Neuronal stem cell (in vitro differentiated cells): ENCODE data around the gene PLXNA4.

Source experiments
- DNase-seq: peaks from one replicate; pipeline ENCODE4 v3.0.0-alpha.2; 2013; ENCODE audit warnings: low spot score
- H2AFZ ChIP-seq: one replicate; pipeline ENCODE4 v1.6.1; 2013; ENCODE audit warnings: mild to moderate bottlenecking, low read length, inconsistent platforms
- H2AK5ac ChIP-seq: 2 replicates; pipeline ENCODE4 v1.6.1; 2013; ENCODE audit warnings: low read depth, mild to moderate bottlenecking, inconsistent platforms, low read length, moderate library complexity, mixed read lengths
- H2BK120ac ChIP-seq: 2 replicates; pipeline ENCODE4 v1.6.1; 2013; ENCODE audit warnings: low read depth, mild to moderate bottlenecking, inconsistent platforms, low read length, moderate library complexity, mixed read lengths
- H2BK12ac ChIP-seq: one replicate; pipeline ENCODE4 v1.6.1; 2013; ENCODE audit warnings: low read length, inconsistent platforms
- H2BK15ac ChIP-seq: 2 replicates; pipeline ENCODE4 v1.6.1; 2013; ENCODE audit warnings: mild to moderate bottlenecking, low read length, inconsistent platforms, mixed read lengths
- H2BK5ac ChIP-seq: one replicate; pipeline ENCODE4 v1.6.1; 2013; ENCODE audit warnings: inconsistent platforms, mild to moderate bottlenecking, low read length, moderate library complexity
- H3K14ac ChIP-seq: one replicate; pipeline ENCODE4 v1.6.1; 2013; ENCODE audit warnings: low read length, inconsistent platforms
- H3K18ac ChIP-seq: 2 replicates; pipeline ENCODE4 v1.6.1; 2013; ENCODE audit warnings: low read length, inconsistent platforms
- H3K23ac ChIP-seq: 2 replicates; pipeline ENCODE4 v1.6.1; 2013; ENCODE audit warnings: low read depth, mild to moderate bottlenecking, mixed read lengths, low read length, inconsistent platforms; ENCODE audit not compliant: poor library complexity
- H3K27ac ChIP-seq: replicated peaks from 3 replicates; pipeline ENCODE4 v1.5.1; 2013; ENCODE audit warnings: low read length, inconsistent platforms
- H3K27me3 ChIP-seq, 3 experiments: 2 replicates each; pipeline ENCODE4 v1.6.1; 2013; ENCODE audit warnings: low read length in 3 of 3, mild to moderate bottlenecking in 2 of 3, inconsistent platforms in 1 of 3, low read depth in 1 of 3, mixed read lengths in 1 of 3, moderate library complexity in 1 of 3; ENCODE audit not compliant: control insufficient read depth in 3 of 3, insufficient read depth in 3 of 3
- H3K36me3 ChIP-seq, 2 donors: replicated peaks in 1 of 2; 2 replicates each; pipeline ENCODE4 v1.6.1; 2013; ENCODE audit warnings: low read length in 2 of 2; ENCODE audit not compliant: control insufficient read depth in 2 of 2, insufficient read depth in 2 of 2
- H3K4ac ChIP-seq: 2 replicates; pipeline ENCODE4 v1.6.1; 2013; ENCODE audit warnings: inconsistent platforms, mild to moderate bottlenecking, low read length, moderate library complexity
- H3K4me1 ChIP-seq, 2 donors: 1 replicate in 1 of 2; 2 replicates in 1 of 2; pipeline ENCODE4 v1.6.1; 2013; ENCODE audit warnings: low read length in 2 of 2, low read depth in 1 of 2; ENCODE audit not compliant: control insufficient read depth in 2 of 2, insufficient read depth in 1 of 2
- H3K4me2 ChIP-seq: one replicate; pipeline ENCODE4 v1.6.1; 2013; ENCODE audit warnings: mild to moderate bottlenecking, low read length, inconsistent platforms; ENCODE audit not compliant: insufficient read depth, poor library complexity, severe bottlenecking
- H3K4me3 ChIP-seq, 2 donors: 2 replicates each; pipeline ENCODE4 v1.5.1; 2013; ENCODE audit warnings: low read length in 2 of 2, mild to moderate bottlenecking in 2 of 2, inconsistent platforms in 1 of 2, moderate library complexity in 1 of 2
- H3K79me1 ChIP-seq: one replicate; pipeline ENCODE4 v1.6.1; 2013; ENCODE audit warnings: low read depth, mild to moderate bottlenecking, inconsistent platforms, low read length, moderate library complexity
- H3K9ac ChIP-seq: one replicate; pipeline ENCODE4 v1.6.1; 2013; ENCODE audit warnings: mild to moderate bottlenecking, low read depth, low read length, inconsistent platforms; ENCODE audit not compliant: poor library complexity
- H3K9me3 ChIP-seq, 2 donors: replicated peaks in 1 of 2; 2 replicates each; pipeline versions ENCODE3 to v1.6.1; 2013; ENCODE audit warnings: low read length in 2 of 2, mild to moderate bottlenecking in 2 of 2, inconsistent platforms in 1 of 2, low read depth in 1 of 2, mixed read lengths in 1 of 2, moderate library complexity in 1 of 2; ENCODE audit not compliant: control insufficient read depth in 2 of 2, insufficient read depth in 1 of 2
- H4K8ac ChIP-seq: one replicate; pipeline ENCODE4 v1.6.1; 2013; ENCODE audit warnings: low read depth, mild to moderate bottlenecking, inconsistent platforms, low read length, moderate library complexity
- H4K91ac ChIP-seq: one replicate; pipeline ENCODE4 v1.6.1; 2013; ENCODE audit warnings: low read length, low read depth, mild to moderate bottlenecking, inconsistent platforms; ENCODE audit not compliant: poor library complexity
- WGBS, 2 donors: extraction: QIAGEN DNeasy Blood & Tissue Kit; methylation state at CpG; one replicate each; pipeline ENCODE4 v1.1.7; 2013; ENCODE audit warnings: missing lambda C conversion rate in 2 of 2, mixed read lengths in 1 of 2; ENCODE audit not compliant: insufficient read length in 2 of 2, insufficient replicate concordance in 1 of 2; ENCODE audit errors: extremely low coverage in 2 of 2; 5-methylcytosine and 5-hydroxymethylcytosine counted together

PLXNA4 gene

DNA sequence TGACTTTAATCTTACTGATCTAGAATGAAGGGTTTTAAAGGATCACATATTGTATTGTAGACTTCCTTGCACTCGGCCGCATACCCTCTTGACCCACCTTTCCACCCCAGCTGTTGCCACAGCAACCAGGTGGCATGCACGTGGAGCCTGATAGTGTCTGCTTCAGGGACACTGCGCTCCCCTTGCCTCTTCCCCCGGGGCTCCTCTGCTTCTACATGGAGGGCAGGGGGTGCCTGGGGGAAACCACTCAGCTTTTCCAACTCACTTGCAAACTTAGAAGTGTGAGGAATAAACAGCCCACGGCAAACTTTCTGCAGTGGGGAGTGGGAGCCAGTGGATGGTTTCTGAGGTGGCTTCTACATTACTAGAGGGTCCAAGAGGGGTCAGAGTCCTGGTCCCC is 458.6 kb downstream of the PLXNA4 start:
- no peak overlapping the region for H4K91ac ChIP-seq
- H3K4me2 ChIP-seq = no peak overlapping the region
- H3K4me1 ChIP-seq = peaks cover 0 to 4% of the 10 kb centered on the region in 2 donors
- no peaks in the 10 kb centered on the region for H3K79me1 ChIP-seq
- H2BK120ac ChIP-seq = no peak overlapping the region
- H2BK5ac ChIP-seq = no peak overlapping the region
- no peak overlapping the region for H4K8ac ChIP-seq
- no peak overlapping the region for H3K18ac ChIP-seq
- DNase-seq = no peak
- no peaks in the 10 kb centered on the region for H3K9me3 ChIP-seq
- no peak overlapping the region for H2AFZ ChIP-seq
- no peak overlapping the region for H3K14ac ChIP-seq
- H2BK12ac ChIP-seq = no peak overlapping the region
- H2AK5ac ChIP-seq = no peak overlapping the region
- no peak overlapping the region for H3K27ac ChIP-seq
- no peaks in the 10 kb centered on the region for H3K27me3 ChIP-seq
- H2BK15ac ChIP-seq = no peak overlapping the region
- WGBS, 2 donors = no CpG with 5 or more reads among the region's 6 CpGs
- no peak overlapping the region for H3K9ac ChIP-seq
- no peak overlapping the region for H3K23ac ChIP-seq
- H3K36me3 ChIP-seq = no peaks in the 10 kb centered on the region
- H3K4ac ChIP-seq = no peak overlapping the region
- H3K4me3 ChIP-seq = no peak overlapping the region

GRCh38 chr7:132117181-132117580 is 459.1 kb downstream of the PLXNA4 start:
- Histone ChIP-seq H4K91ac (no peak overlapping the region), H3K9me3 (no peaks in the 10 kb centered on the region), H2BK5ac (no peak overlapping the region), H3K36me3 (no peaks in the 10 kb centered on the region), H3K4me1 (peaks cover 0 to 5% of the 10 kb centered on the region in 2 donors), H3K4ac (no peak overlapping the region), H2AFZ (no peak overlapping the region), H3K4me3 (no peak overlapping the region), H3K27ac (no peak overlapping the region), H2BK15ac (no peak overlapping the region), H3K23ac (no peak overlapping the region), H2AK5ac (no peak overlapping the region), H4K8ac (no peak overlapping the region), H3K18ac (no peak overlapping the region), H3K4me2 (no peak overlapping the region), H3K14ac (no peak overlapping the region), H3K79me1 (no peaks in the 10 kb centered on the region), H3K27me3 (no peaks in the 10 kb centered on the region), H2BK120ac (no peak overlapping the region), H3K9ac (no peak overlapping the region), H2BK12ac (no peak overlapping the region)
- no CpG with 5 or more reads among the region's 3 CpGs for WGBS, 2 donors
- no peak for DNase-seq

DNA sequence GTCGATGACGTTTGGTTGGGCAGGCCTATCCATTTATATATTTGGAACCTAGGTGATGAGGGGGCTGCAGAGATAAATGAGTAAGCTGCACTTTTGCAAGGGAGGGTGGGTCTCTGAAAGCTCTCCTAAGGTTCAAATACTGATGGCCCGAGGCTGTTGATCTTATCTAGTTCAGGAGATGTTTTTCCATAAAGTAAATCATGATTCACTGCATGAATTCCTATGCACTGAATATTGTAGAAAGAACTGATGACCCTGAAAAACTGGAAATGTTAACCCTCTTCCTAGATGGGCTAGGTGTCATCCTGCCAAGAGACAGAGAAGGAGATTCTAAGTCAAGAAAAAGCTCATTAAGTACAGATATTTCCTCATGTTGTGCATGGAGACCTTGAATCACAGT is 459.9 kb downstream of the PLXNA4 start:
- Histone ChIP-seq H2BK120ac (no peak overlapping the region), H3K4ac (no peak overlapping the region), H3K4me3 (no peak overlapping the region), H3K14ac (no peak overlapping the region), H2AFZ (no peak overlapping the region), H4K91ac (no peak overlapping the region), H2BK5ac (no peak overlapping the region), H2AK5ac (no peak overlapping the region), H3K79me1 (no peaks in the 10 kb centered on the region), H2BK12ac (no peak overlapping the region), H4K8ac (no peak overlapping the region), H3K18ac (no peak overlapping the region), H3K9ac (no peak overlapping the region), H3K36me3 (no peaks in the 10 kb centered on the region), H3K23ac (no peak overlapping the region), H3K27me3 (no peaks in the 10 kb centered on the region), H2BK15ac (no peak overlapping the region), H3K4me1 (peaks cover 0 to 5% of the 10 kb centered on the region in 2 donors), H3K4me2 (no peak overlapping the region), H3K9me3 (no peaks in the 10 kb centered on the region), H3K27ac (no peak overlapping the region)
- no CpG with 5 or more reads among the region's 3 CpGs for WGBS, 2 donors
- no peak for DNase-seq

DNA sequence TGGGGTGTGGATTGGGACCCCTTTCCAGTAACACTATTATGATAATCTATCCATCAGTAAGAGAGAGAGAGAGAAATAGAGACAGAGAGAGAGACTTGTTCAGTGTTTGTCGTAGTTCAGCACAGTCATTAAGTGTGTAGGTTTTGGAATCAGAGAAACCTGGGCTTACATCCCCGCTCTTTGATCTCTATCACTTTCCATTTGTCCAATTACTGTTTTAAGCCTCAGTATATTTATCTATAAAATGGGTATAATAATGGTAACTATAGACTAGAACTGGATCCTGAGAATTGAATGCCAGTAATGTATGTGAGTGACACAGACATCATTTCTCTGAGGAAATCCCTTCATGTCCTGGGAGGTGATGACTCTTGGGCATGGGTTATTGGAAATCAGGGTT is 460.5 kb downstream of the PLXNA4 start:
- no peak overlapping the region for H3K18ac ChIP-seq
- no peaks in the 10 kb centered on the region for H3K27me3 ChIP-seq
- H2BK12ac ChIP-seq = no peak overlapping the region
- no peak overlapping the region for H4K8ac ChIP-seq
- H4K91ac ChIP-seq = no peak overlapping the region
- no peak overlapping the region for H3K4me3 ChIP-seq
- no peak overlapping the region for H3K27ac ChIP-seq
- no peak for DNase-seq
- no peak overlapping the region for H3K4me2 ChIP-seq
- WGBS, 2 donors = no CpG with 5 or more reads among the region's 2 CpGs
- peaks cover 0 to 5% of the 10 kb centered on the region in 2 donors for H3K4me1 ChIP-seq
- no peak overlapping the region for H3K23ac ChIP-seq
- no peak overlapping the region for H2BK120ac ChIP-seq
- no peak overlapping the region for H3K4ac ChIP-seq
- no peaks in the 10 kb centered on the region for H3K36me3 ChIP-seq
- H2BK15ac ChIP-seq = no peak overlapping the region
- H3K9me3 ChIP-seq = no peaks in the 10 kb centered on the region
- H3K79me1 ChIP-seq = no peaks in the 10 kb centered on the region
- no peak overlapping the region for H2BK5ac ChIP-seq
- H2AK5ac ChIP-seq = no peak overlapping the region
- H3K14ac ChIP-seq = no peak overlapping the region
- no peak overlapping the region for H2AFZ ChIP-seq
- H3K9ac ChIP-seq = no peak overlapping the region
